Measurements from ENCODE around the gene NBEAL2.

NBEAL2 gene, protein sequence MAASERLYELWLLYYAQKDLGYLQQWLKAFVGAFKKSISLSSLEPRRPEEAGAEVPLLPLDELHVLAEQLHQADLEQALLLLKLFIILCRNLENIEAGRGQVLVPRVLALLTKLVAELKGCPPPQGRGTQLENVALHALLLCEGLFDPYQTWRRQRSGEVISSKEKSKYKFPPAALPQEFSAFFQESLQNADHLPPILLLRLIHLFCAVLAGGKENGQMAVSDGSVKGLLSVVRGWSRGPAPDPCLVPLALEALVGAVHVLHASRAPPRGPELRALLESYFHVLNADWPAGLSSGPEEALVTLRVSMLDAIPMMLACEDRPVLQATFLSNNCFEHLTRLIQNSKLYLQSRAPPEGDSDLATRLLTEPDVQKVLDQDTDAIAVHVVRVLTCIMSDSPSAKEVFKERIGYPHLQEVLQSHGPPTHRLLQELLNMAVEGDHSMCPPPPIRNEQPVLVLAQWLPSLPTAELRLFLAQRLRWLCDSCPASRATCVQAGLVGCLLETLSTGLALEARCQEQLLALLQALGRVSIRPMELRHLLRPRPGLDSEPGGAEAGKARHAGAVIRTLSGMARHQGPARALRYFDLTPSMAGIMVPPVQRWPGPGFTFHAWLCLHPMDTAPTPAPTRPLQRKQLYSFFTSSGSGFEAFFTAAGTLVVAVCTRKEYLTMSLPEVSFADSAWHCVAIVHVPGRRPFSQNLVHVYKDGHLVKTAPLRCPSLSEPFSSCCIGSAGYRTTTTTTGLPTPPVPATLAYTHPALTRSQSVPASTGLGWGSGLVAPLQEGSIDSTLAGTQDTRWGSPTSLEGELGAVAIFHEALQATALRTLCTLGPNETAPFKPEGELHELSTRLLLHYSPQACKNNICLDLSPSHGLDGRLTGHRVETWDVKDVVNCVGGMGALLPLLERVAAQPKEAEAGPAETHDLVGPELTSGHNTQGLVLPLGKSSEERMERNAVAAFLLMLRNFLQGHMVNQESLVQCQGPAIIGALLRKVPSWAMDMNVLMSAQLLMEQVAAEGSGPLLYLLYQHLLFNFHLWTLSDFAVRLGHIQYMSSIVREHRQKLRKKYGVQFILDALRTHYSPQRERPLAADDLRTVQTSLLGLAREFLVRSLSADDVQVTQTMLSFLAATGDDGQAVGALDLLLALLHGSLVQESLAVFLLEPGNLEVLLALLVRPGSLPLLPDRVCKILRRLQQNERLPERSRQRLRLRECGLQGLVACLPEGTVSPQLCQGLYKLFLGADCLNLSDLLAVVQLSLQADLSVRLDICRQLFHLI (N-terminal part only)

DNA sequence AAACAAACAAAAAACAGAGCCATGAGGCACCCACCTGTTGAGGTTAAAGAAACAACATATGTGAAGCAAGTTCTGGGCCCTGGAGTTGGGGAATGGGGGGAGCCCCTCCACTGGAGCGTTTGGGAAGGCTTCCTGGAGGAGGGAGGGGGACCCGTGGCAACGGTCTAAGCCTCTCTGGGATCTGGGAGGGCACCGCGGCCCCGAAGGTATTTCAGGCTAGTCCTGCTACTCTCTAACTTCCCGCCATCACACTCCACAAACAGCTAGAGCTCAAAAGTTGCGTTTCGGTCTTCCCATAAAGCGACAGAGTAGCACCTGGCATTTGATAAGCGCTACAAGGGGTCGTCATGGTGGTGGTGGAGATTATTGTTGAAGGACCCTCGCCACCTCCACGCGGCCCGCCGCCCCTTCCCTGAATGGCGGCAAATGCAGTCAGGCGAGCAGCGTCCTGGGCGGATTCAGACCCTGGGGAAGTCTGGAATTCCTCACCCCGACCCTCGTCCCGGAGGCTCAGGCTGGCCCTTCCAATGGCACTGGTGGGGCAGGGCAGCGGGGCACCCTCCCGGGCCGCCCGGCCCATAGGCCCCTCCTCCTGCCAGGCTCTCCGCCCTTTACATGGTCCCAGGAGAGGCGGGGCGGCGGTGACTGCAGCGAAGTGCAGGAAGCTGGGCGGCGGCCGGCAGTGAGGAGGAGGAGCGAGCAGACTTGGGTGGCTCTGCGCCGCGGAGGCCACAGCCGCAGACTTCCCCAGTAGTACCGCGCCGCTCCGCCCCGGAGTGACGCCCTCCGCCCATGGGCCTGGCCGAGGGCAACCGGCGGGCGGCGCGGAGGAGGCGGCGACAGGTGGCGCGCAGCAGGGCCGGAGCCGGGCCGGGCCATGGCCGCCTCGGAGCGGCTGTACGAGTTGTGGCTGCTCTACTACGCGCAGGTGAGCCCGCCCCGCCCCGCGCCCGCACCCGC, at the start of gene NBEAL2:
Gene NBEAL2, plus strand, starts transcription at position 682 of the 960 bp plus-strand sequence. Its CDS starts 196 bp downstream, at position 878.
- peak; percentile 73 for DNase-seq (ENCODE audit: low read depth)

- DNase-seq (ENCODE audit: low read depth), result no peak
Measured at GRCh38 chr3:46930166-46930944, 49.1 kb upstream of the NBEAL2 start.

- no peak for DNase-seq (ENCODE audit: low read depth)
Measured at GRCh38 chr3:46930945-46931403, 48.5 kb upstream of the NBEAL2 start.

DNA sequence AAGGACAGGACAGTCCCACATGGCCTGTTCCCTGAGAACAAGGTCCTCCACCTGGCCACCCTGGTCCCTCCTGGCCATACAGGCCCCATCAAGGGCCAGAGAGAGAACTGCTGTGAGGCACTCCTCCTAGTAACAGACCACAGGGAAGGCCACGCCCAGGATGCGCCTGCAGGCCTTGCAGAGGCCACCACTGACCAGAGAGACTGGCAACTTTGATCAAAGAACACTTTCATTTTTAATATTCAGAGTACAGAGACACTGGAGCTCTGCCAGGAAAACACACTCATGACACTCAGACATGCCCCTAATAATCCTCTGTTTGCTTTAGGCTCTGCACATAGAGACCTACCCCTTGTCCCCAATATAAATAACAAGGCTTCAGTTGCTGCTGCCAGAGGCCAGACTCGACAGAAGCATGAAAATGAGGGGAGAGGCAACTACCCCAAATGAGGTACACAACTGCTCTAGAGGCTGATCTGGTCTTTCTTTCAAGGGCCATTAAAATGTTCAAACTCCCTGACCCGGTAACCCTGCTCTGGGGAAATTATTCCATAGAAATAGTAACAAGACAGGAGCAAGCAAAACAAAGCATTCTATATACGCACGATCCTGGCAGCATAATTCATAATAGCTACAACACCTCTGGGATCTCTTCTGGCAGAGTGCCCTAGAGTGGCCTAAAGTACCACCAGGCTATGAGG, 47.7 kb upstream of the NBEAL2 start:
- no peak for DNase-seq (ENCODE audit: low read depth)

DNA sequence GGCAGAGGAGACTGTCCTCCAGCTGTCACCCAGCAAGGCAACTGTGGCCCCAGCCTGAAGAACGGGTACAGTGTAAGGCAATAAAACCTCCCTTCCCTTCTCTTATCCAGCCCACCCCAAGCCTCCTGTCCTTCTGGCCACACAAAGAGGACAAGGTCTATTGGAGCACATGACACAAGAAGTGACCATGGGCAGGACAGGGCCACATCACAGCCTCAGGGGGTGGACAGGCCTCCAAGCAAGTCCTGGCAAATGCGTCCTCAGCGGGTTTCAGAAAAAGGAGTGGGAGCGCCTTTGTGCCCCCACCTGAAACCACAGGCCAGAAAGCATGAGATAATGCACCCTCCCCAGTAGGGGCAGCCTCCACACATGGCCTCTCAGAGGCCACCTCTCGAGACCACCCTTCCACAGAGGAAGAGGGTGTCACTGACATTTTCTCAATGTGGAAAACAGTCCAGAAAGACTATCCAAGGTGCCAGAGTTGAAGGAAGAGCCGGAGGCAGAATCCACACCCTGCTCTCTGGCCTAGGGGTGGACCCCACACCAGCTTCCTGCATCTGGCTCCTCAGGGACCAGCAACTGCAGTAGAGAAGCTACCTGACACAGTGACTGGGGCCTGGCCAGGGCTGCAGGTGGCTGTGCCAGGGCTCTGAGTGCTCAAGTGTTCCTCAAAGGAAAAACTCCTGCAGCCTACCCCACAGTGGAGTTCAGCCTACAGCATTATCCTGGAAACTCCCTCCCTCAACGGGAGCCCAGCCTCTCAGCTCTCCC, 46.8 kb upstream of the NBEAL2 start:
- DNase-seq (ENCODE audit: low read depth), result no peak

DNA sequence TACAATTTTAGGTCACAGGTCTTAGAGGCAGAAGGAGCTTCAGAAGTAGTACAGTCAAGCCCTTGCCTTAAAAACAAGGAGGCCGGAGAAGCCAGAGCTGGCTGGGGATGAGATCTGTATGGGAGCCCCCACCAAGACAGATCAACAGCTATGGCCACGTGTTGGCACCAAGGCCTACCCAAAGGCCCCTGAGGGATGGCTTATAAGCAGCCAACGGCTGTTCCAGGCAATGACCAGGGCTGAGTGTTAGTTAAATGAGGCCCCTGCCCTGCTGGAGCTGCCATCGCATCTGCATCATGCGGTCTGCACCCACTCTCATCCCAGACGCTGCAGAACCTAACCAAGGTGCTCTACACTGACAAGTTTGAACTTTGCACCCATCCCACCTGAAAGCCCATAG, 46.2 kb upstream of the NBEAL2 start:
- no peak for DNase-seq (ENCODE audit: low read depth)

DNA sequence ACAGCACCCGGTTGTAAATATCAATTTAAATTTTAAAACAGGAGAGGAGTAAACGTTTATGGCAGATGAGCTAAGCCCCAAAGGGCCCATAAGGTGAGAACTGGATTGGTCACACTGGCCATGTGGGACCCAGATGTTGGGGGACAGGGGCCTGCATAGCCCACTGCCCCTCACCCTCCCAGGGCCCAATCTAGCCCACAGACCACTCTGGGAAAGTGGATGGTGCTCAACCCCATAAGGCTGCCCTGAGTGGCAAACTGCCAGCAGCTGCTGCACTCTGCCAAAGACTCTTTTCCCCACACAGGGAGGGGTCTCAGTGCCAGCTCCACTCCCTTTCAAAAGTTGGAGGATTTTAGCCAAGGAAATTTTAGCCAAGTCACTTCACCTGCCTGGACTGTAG, 45.4 kb upstream of the NBEAL2 start:
- DNase-seq (ENCODE audit: low read depth), result no peak

- peak; percentile 53 for DNase-seq (ENCODE audit: low read depth)
Measured at GRCh38 chr3:46934498-46935167, 44.8 kb upstream of the NBEAL2 start.

- peak; percentile 89 for DNase-seq (ENCODE audit: low read depth)
Measured at GRCh38 chr3:46935168-46935858, 44.2 kb upstream of the NBEAL2 start.

- DNase-seq (ENCODE audit: low read depth), result no peak
Measured at GRCh38 chr3:46935989-46936558, 43.4 kb upstream of the NBEAL2 start.

DNA sequence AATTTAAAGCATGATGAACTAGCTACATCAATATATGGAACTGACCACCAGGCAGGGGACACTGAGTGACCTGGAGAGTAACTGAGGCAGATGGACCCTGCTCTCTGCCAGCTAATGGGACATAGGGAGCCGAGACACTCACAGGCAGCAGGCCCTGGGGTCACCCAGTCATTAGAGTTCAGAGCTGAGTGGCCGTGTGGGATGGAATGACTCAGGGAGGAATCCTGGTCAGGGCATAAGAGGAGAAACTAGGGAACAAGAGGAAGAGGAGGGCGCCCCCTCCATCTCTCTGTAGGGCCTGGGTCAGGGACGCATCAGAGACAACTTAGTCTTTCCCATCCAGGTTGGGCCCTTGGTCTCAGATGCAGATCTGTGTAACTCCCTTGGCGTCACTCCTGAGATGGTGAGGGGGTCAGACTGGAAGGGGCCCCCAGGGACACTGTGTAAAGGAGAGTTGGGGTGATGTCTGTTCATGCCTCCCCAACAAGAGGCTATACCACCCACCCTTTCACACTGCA, 42.7 kb upstream of the NBEAL2 start:
- DNase-seq (ENCODE audit: low read depth), result peak; percentile 21

- no peak for DNase-seq (ENCODE audit: low read depth)
Measured at GRCh38 chr3:46938118-46938517, 41.3 kb upstream of the NBEAL2 start.

GRCh38 chr3:46939578-46940445, 39.7 kb upstream of the NBEAL2 start:
- DNase-seq (ENCODE audit: low read depth), result no peak

- no peak for DNase-seq (ENCODE audit: low read depth)
Measured at GRCh38 chr3:46942076-46942475, 37.4 kb upstream of the NBEAL2 start.

- DNase-seq (ENCODE audit: low read depth), result no peak
Measured at GRCh38 chr3:46942481-46943236, 36.8 kb upstream of the NBEAL2 start.

Measured in stromal cell of bone marrow (primary cell).